ENCODE measurements around the gene DLL1.

DLL1 gene

GRCh38 chr6:170248111-170248805 is 42.6 kb downstream of the DLL1 start:
- H3K4me1 ChIP-seq (ENCODE audit: control insufficient read depth, insufficient read depth, low read length): peaks cover 3% of the 10 kb centered on the region; the same call in 1 of the 2 replicates
- no peaks in the 10 kb centered on the region for H3K9me3 ChIP-seq (ENCODE audit: control insufficient read depth, insufficient read depth, low read depth, low read length)
- no peak overlapping the region for H3K27ac ChIP-seq (ENCODE audit: low read depth, low read length)
- no peaks in the 10 kb centered on the region for H3K27me3 ChIP-seq (ENCODE audit: control insufficient read depth, insufficient read depth, low read length)
- H3K4me3 ChIP-seq (ENCODE audit: low read depth, low read length): no peak overlapping the region
- no peak overlapping the region for H3K9ac ChIP-seq (ENCODE audit: low read length)
- H3K36me3 ChIP-seq (ENCODE audit: control insufficient read depth, insufficient read depth, low read length): no peaks in the 10 kb centered on the region

GRCh38 chr6:170247178-170247701 is 43.6 kb downstream of the DLL1 start:
- Histone ChIP-seq H3K4me3 (ENCODE audit: low read depth, low read length) (no peak overlapping the region), H3K36me3 (ENCODE audit: control insufficient read depth, insufficient read depth, low read length) (no peaks in the 10 kb centered on the region), H3K9me3 (ENCODE audit: control insufficient read depth, insufficient read depth, low read depth, low read length) (no peaks in the 10 kb centered on the region), H3K27ac (ENCODE audit: low read depth, low read length) (no peak overlapping the region), H3K4me1 (ENCODE audit: control insufficient read depth, insufficient read depth, low read length) (peaks cover 3% of the 10 kb centered on the region; the same call in 1 of the 2 replicates), H3K27me3 (ENCODE audit: control insufficient read depth, insufficient read depth, low read length) (no peaks in the 10 kb centered on the region), H3K9ac (ENCODE audit: low read length) (no peak overlapping the region)

- Histone ChIP-seq H3K27me3 (ENCODE audit: control insufficient read depth, insufficient read depth, low read length) (no peaks in the 10 kb centered on the region), H3K27ac (ENCODE audit: low read depth, low read length) (no peak overlapping the region), H3K9me3 (ENCODE audit: control insufficient read depth, insufficient read depth, low read depth, low read length) (no peaks in the 10 kb centered on the region)
Observed at GRCh38 chr6:170245475-170245992, 45.3 kb downstream of the DLL1 start.

GRCh38 chr6:170244721-170245474 is 46.0 kb downstream of the DLL1 start:
- Histone ChIP-seq H3K4me1 (ENCODE audit: control insufficient read depth, insufficient read depth, low read length) (peaks cover 3% of the 10 kb centered on the region; the same call in 1 of the 2 replicates), H3K4me3 (ENCODE audit: low read depth, low read length) (no peak overlapping the region), H3K9ac (ENCODE audit: low read length) (no peak overlapping the region), H3K27me3 (ENCODE audit: control insufficient read depth, insufficient read depth, low read length) (no peaks in the 10 kb centered on the region), H3K36me3 (ENCODE audit: control insufficient read depth, insufficient read depth, low read length) (no peaks in the 10 kb centered on the region), H3K27ac (ENCODE audit: low read depth, low read length) (no peak overlapping the region), H3K9me3 (ENCODE audit: control insufficient read depth, insufficient read depth, low read depth, low read length) (no peaks in the 10 kb centered on the region)

More at GRCh38 chr6:170245475-170245992, 45.3 kb downstream of the DLL1 start:
- no peaks in the 10 kb centered on the region for H3K36me3 ChIP-seq (ENCODE audit: control insufficient read depth, insufficient read depth, low read length)
- no peak overlapping the region for H3K9ac ChIP-seq (ENCODE audit: low read length)
- H3K4me1 ChIP-seq (ENCODE audit: control insufficient read depth, insufficient read depth, low read length): peaks cover 3% of the 10 kb centered on the region; the same call in 1 of the 2 replicates
- H3K4me3 ChIP-seq (ENCODE audit: low read depth, low read length): no peak overlapping the region

- Histone ChIP-seq H3K9ac (ENCODE audit: low read length) (no peak overlapping the region), H3K27ac (ENCODE audit: low read depth, low read length) (no peak overlapping the region), H3K4me1 (ENCODE audit: control insufficient read depth, insufficient read depth, low read length) (peaks cover 3% of the 10 kb centered on the region; the same call in 1 of the 2 replicates), H3K27me3 (ENCODE audit: control insufficient read depth, insufficient read depth, low read length) (no peaks in the 10 kb centered on the region), H3K4me3 (ENCODE audit: low read depth, low read length) (no peak overlapping the region), H3K36me3 (ENCODE audit: control insufficient read depth, insufficient read depth, low read length) (no peaks in the 10 kb centered on the region), H3K9me3 (ENCODE audit: control insufficient read depth, insufficient read depth, low read depth, low read length) (no peaks in the 10 kb centered on the region)
Observed at GRCh38 chr6:170243791-170244291, 47.0 kb downstream of the DLL1 start.

GRCh38 chr6:170243386-170243785 is 47.5 kb downstream of the DLL1 start:
- Histone ChIP-seq H3K9me3 (ENCODE audit: control insufficient read depth, insufficient read depth, low read depth, low read length) (no peaks in the 10 kb centered on the region), H3K9ac (ENCODE audit: low read length) (no peak overlapping the region), H3K27ac (ENCODE audit: low read depth, low read length) (no peak overlapping the region), H3K27me3 (ENCODE audit: control insufficient read depth, insufficient read depth, low read length) (no peaks in the 10 kb centered on the region), H3K4me1 (ENCODE audit: control insufficient read depth, insufficient read depth, low read length) (peaks cover 3% of the 10 kb centered on the region; the same call in 1 of the 2 replicates), H3K4me3 (ENCODE audit: low read depth, low read length) (no peak overlapping the region), H3K36me3 (ENCODE audit: control insufficient read depth, insufficient read depth, low read length) (no peaks in the 10 kb centered on the region)

GRCh38 chr6:170238741-170239565 is 51.9 kb downstream of the DLL1 start:
- Histone ChIP-seq H3K36me3 (ENCODE audit: control insufficient read depth, insufficient read depth, low read length) (no peaks in the 10 kb centered on the region), H3K4me3 (ENCODE audit: low read depth, low read length) (no peak overlapping the region), H3K9ac (ENCODE audit: low read length) (no peak overlapping the region), H3K4me1 (ENCODE audit: control insufficient read depth, insufficient read depth, low read length) (peaks cover 14% of the 10 kb centered on the region; the same call in 1 of the 2 replicates), H3K27ac (ENCODE audit: low read depth, low read length) (no peak overlapping the region), H3K9me3 (ENCODE audit: control insufficient read depth, insufficient read depth, low read depth, low read length) (no peaks in the 10 kb centered on the region), H3K27me3 (ENCODE audit: control insufficient read depth, insufficient read depth, low read length) (no peaks in the 10 kb centered on the region)

- no peaks in the 10 kb centered on the region for H3K36me3 ChIP-seq (ENCODE audit: control insufficient read depth, insufficient read depth, low read length)
- no peak overlapping the region for H3K27ac ChIP-seq (ENCODE audit: low read depth, low read length)
- H3K4me1 ChIP-seq (ENCODE audit: control insufficient read depth, insufficient read depth, low read length): 0 out of 2 replicates have a peak, but pooled peaks cover 14% of the 10 kb centered on the region
- H3K4me3 ChIP-seq (ENCODE audit: low read depth, low read length): no peak overlapping the region
- no peaks in the 10 kb centered on the region for H3K9me3 ChIP-seq (ENCODE audit: control insufficient read depth, insufficient read depth, low read depth, low read length)
- H3K9ac ChIP-seq (ENCODE audit: low read length): no peak overlapping the region
- H3K27me3 ChIP-seq (ENCODE audit: control insufficient read depth, insufficient read depth, low read length): no peaks in the 10 kb centered on the region
Observed at GRCh38 chr6:170237999-170238740, 52.7 kb downstream of the DLL1 start.

GRCh38 chr6:170236131-170236836 is 54.6 kb downstream of the DLL1 start:
- Histone ChIP-seq H3K9me3 (ENCODE audit: control insufficient read depth, insufficient read depth, low read depth, low read length) (no peaks in the 10 kb centered on the region), H3K4me1 (ENCODE audit: control insufficient read depth, insufficient read depth, low read length) (peaks cover 20% of the 10 kb centered on the region; the same call in 1 of the 2 replicates), H3K9ac (ENCODE audit: low read length) (no peak overlapping the region), H3K27ac (ENCODE audit: low read depth, low read length) (no peak overlapping the region), H3K27me3 (ENCODE audit: control insufficient read depth, insufficient read depth, low read length) (no peaks in the 10 kb centered on the region), H3K36me3 (ENCODE audit: control insufficient read depth, insufficient read depth, low read length) (no peaks in the 10 kb centered on the region), H3K4me3 (ENCODE audit: low read depth, low read length) (no peak overlapping the region)
